Fibroblast of skin of left biceps (primary cell): ENCODE measurements around the gene GPR15LG.

Source experiments
- DNase-seq, 2 experiments: peaks; one replicate each; pipeline ENCODE4 v3.0.0-alpha.2; 2013; ENCODE audit warnings: low read depth in 2 of 2

Gene GPR15LG

GRCh38 chr10:84193846-84194423 lies 20.3 kb downstream of the GPR15LG start:
- no peak for DNase-seq

- DNase-seq: no peak
Observed at GRCh38 chr10:84194424-84195043, 20.9 kb downstream of the GPR15LG start, which contains the start of gene CDHR1. Gene CDHR1 (plus strand): TSS chr10:84194537. CDS start chr10:84194761, 224 bp downstream.

GRCh38 chr10:84195044-84195830 lies 21.6 kb downstream of the GPR15LG start:
- DNase-seq: no peak

GRCh38 chr10:84196083-84196482 lies 22.5 kb downstream of the GPR15LG start:
- no peak for DNase-seq

GRCh38 chr10:84196941-84197340 lies 23.3 kb downstream of the GPR15LG start:
- no peak for DNase-seq

GRCh38 chr10:84197643-84198042 lies 24.0 kb downstream of the GPR15LG start:
- no peak for DNase-seq

- DNase-seq: no peak
Observed at GRCh38 chr10:84198206-84198915, 24.8 kb downstream of the GPR15LG start.

GRCh38 chr10:84200537-84201243 lies 27.1 kb downstream of the GPR15LG start:
- DNase-seq: no peak

GRCh38 chr10:84201244-84201606 lies 27.6 kb downstream of the GPR15LG start:
- DNase-seq: no peak

- no peak for DNase-seq
Observed at GRCh38 chr10:84201682-84202081, 28.1 kb downstream of the GPR15LG start.

GRCh38 chr10:84202349-84202748 lies 28.7 kb downstream of the GPR15LG start:
- no peak for DNase-seq

- DNase-seq: no peak
Observed at GRCh38 chr10:84204122-84204521, 30.5 kb downstream of the GPR15LG start.

- no peak for DNase-seq
Observed at GRCh38 chr10:84204610-84205009, 31.0 kb downstream of the GPR15LG start.

- DNase-seq: no peak
Observed at GRCh38 chr10:84205049-84205852, 31.6 kb downstream of the GPR15LG start.

GRCh38 chr10:84205853-84206525 lies 32.4 kb downstream of the GPR15LG start:
- no peak for DNase-seq

GRCh38 chr10:84208023-84208422 lies 34.4 kb downstream of the GPR15LG start:
- DNase-seq: no peak

- DNase-seq: no peak
Observed at GRCh38 chr10:84211566-84211965, 38.0 kb downstream of the GPR15LG start.

- DNase-seq: no peak
Observed at GRCh38 chr10:84212014-84212413, 38.4 kb downstream of the GPR15LG start.

GRCh38 chr10:84213076-84213475 lies 39.5 kb downstream of the GPR15LG start:
- DNase-seq: no peak

- no peak for DNase-seq
Observed at GRCh38 chr10:84214046-84214572, 40.5 kb downstream of the GPR15LG start.
